Measurements from ENCODE around the gene PHACTR4. TPM values are rescaled to one million over a fixed set of nuclear protein-coding genes. Genes with fewer than 3 reads are reported as not detected.

PHACTR4 gene
- total and polyA plus RNA-seq, 2 of the 4 experiments (the other 2 are of a cell fraction) = 7.5 to 15.0 TPM

- in situ Hi-C loops (cut with MboI; ENCODE audit: low sequenced_read_pairs) (no loop called here), dilution Hi-C loops (cut with HindIII; ENCODE audit: low sequenced_read_pairs, unreplicated experiment) (no loop called here), intact Hi-C loops (cut with micrococcal nuclease) (no loop called here)
- H3K56ac ChIP-seq (ENCODE audit: extremely low read depth, insufficient read depth, low read length) = no peak overlapping the region
- H3K9me3 ChIP-seq (ENCODE audit: control insufficient read depth, insufficient read depth, low read length) = no peaks in the 10 kb centered on the region
- no peak overlapping the region for H3K9ac ChIP-seq (ENCODE audit: low read depth, low read length)
- TF ChIP-seq RAD21 (IDR thresholded peaks at IDR 0.05; ENCODE audit: low read length) (no peak), MXI1 (IDR thresholded peaks at IDR 0.05; ENCODE audit: borderline replicate concordance, low read depth, low read length) (no peak), USF2 (IDR thresholded peaks at IDR 0.05; ENCODE audit: low read depth, low read length) (no peak), POLR2A (IDR thresholded peaks at IDR 0.05; ENCODE audit: low read depth, low read length) (no peak), CEBPB (IDR thresholded peaks at IDR 0.05; ENCODE audit: low read depth, low read length) (no peak), NFE2L2 (IDR thresholded peaks at IDR 0.05; ENCODE audit: low read depth, low read length) (no peak), ELK1 (IDR thresholded peaks at IDR 0.05; ENCODE audit: borderline replicate concordance, low read depth, low read length) (no peak), MAZ (IDR thresholded peaks at IDR 0.05; ENCODE audit: borderline replicate concordance, low read depth, low read length) (no peak), FOS (IDR thresholded peaks at IDR 0.05; ENCODE audit: low read depth, low read length) (no peak), SMC3 (IDR thresholded peaks at IDR 0.05; ENCODE audit: low read depth, low read length) (no peak), MAFK (IDR thresholded peaks at IDR 0.05; ENCODE audit: low read depth, low read length) (no peak), RCOR1 (IDR thresholded peaks at IDR 0.05; ENCODE audit: insufficient replicate concordance, low read length) (no peak), RFX5 (IDR thresholded peaks at IDR 0.05; ENCODE audit: low read depth, low read length) (no peak), BHLHE40 (IDR thresholded peaks at IDR 0.05; ENCODE audit: low read depth, low read length) (no peak), CHD1 (IDR thresholded peaks at IDR 0.05; ENCODE audit: low read depth, low read length) (no peak)
- TF ChIP-seq, protein P1, sequence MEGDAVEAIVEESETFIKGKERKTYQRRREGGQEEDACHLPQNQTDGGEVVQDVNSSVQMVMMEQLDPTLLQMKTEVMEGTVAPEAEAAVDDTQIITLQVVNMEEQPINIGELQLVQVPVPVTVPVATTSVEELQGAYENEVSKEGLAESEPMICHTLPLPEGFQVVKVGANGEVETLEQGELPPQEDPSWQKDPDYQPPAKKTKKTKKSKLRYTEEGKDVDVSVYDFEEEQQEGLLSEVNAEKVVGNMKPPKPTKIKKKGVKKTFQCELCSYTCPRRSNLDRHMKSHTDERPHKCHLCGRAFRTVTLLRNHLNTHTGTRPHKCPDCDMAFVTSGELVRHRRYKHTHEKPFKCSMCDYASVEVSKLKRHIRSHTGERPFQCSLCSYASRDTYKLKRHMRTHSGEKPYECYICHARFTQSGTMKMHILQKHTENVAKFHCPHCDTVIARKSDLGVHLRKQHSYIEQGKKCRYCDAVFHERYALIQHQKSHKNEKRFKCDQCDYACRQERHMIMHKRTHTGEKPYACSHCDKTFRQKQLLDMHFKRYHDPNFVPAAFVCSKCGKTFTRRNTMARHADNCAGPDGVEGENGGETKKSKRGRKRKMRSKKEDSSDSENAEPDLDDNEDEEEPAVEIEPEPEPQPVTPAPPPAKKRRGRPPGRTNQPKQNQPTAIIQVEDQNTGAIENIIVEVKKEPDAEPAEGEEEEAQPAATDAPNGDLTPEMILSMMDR (conservative IDR thresholded peaks at IDR 0.05; ENCODE audit: low read depth, low read length) = no peak
- no peak overlapping the region for H4K5ac ChIP-seq (ENCODE audit: low read depth, low read length)
- H3K4me2 ChIP-seq (ENCODE audit: low read depth, low read length) = no peak overlapping the region
- H2BK20ac ChIP-seq (ENCODE audit: low read depth, low read length) = no peak overlapping the region
- H4K8ac ChIP-seq (ENCODE audit: low read depth in 2 of 2, low read length in 2 of 2) = no peak overlapping the region
- DNase-seq (no peak), ATAC-seq (ENCODE audit: low read depth) (no peak)
- H2BK120ac ChIP-seq (ENCODE audit: low read depth, low read length) = no peak overlapping the region
- H2AFZ ChIP-seq (replicated peaks; ENCODE audit: low read length, poor library complexity) = no peak overlapping the region
- H3K4me3 ChIP-seq (ENCODE audit: insufficient read depth, low read depth, low read length) = no peak overlapping the region
- no peak overlapping the region for H3K14ac ChIP-seq (replicated peaks; ENCODE audit: low read depth, low read length)
- peaks cover 18% of the 10 kb centered on the region; the same call in 1 of the 2 replicates for H4K20me1 ChIP-seq (ENCODE audit: insufficient read depth, low read length)
- peaks cover 17% of the 10 kb centered on the region for H3K36me3 ChIP-seq (ENCODE audit: control insufficient read depth, insufficient read depth, low read length)
- H2BK5ac ChIP-seq (ENCODE audit: low read depth, low read length, poor library complexity, severe bottlenecking) = no peak overlapping the region
- BruUV-seq (replicated peaks) = no TSS peak
- 84% methylated on average over 2 of the region's 3 CpGs; no CpG with 5 or more reads in 1 of the 2 experiments for WGBS, 2 experiments (ENCODE audit: extremely low coverage in 2 of 2, insufficient read length in 1 of 2)
- ChIA-PET CTCF (no interaction called here), POLR2A (ENCODE audit: unreplicated experiment) (no interaction called here)
- H3K9me1 ChIP-seq (ENCODE audit: insufficient read depth, low read length) = peaks cover 6% of the 10 kb centered on the region; the same call in 1 of the 2 replicates
- H3K79me1 ChIP-seq (ENCODE audit: low read depth in 1 of 2, low read length in 2 of 2) = peaks cover 0 to 8% of the 10 kb centered on the region in 2 experiments; a peak in 2 of 4 replicates
- H2BK15ac ChIP-seq (ENCODE audit: low read depth, low read length) = no peak overlapping the region
- no peak overlapping the region for H3K27ac ChIP-seq (ENCODE audit: insufficient read depth, low read length)
- peaks cover 2% of the 10 kb centered on the region for H3K4me1 ChIP-seq (ENCODE audit: control insufficient read depth, insufficient read depth, low read length)
- no peak overlapping the region for H3K4ac ChIP-seq (ENCODE audit: low read depth, low read length)
- H2AK9ac ChIP-seq (replicated peaks; ENCODE audit: low read depth, low read length, poor library complexity) = no peak overlapping the region
- no peaks in the 10 kb centered on the region for H3K27me3 ChIP-seq (ENCODE audit: control insufficient read depth, insufficient read depth, low read length)
- no peak overlapping the region for H2AK5ac ChIP-seq (ENCODE audit: low read depth, low read length)
- H3K18ac ChIP-seq (ENCODE audit: low read depth, low read length) = no peak overlapping the region
- no peak overlapping the region for H3K23ac ChIP-seq (ENCODE audit: low read depth, low read length)
- H4K91ac ChIP-seq (ENCODE audit: insufficient read depth, low read depth, low read length) = no peak overlapping the region
These were observed 133.6 kb downstream of the PHACTR4 start for GRCh38 chr1:28503117-28503516.
